Calu3 (cell line): Measurements from ENCODE around the gene GPR22. TPM values are rescaled to one million over a fixed set of nuclear protein-coding genes. Genes with fewer than 3 reads are reported as not detected.

Experiments used
- BruUV-seq: library from RNA; stranded (reverse); fragments of 400-500 nt; replicated peaks from 2 replicates; lab custom pipeline; 2021; lab: Mats Ljungman, UMichigan
- CTCF ChIA-PET: fragments of 300-600 bp; sonication (Branson Sonifier 250); formaldehyde crosslinking; loops from one replicate; lab custom pipeline; 2022; ENCODE audit warnings: antibody characterized with exemption; lab: Charles Lee
- DNase-seq: peaks from one replicate; pipeline ENCODE4 v3.0.0; 2022
- H3K27ac Mint-ChIP-seq: one replicate; pipeline ENCODE4 v1.8.0; 2022; ENCODE audit warnings: mixed read lengths; ENCODE audit not compliant: unreplicated experiment
- H3K27me3 Mint-ChIP-seq: one replicate; pipeline ENCODE4 v1.8.0; 2022; ENCODE audit warnings: mixed read lengths; ENCODE audit not compliant: unreplicated experiment
- H3K36me3 Mint-ChIP-seq: one replicate; pipeline ENCODE4 v1.8.0; 2022; ENCODE audit warnings: mild to moderate bottlenecking, moderate library complexity, mixed read lengths; ENCODE audit not compliant: insufficient read depth, unreplicated experiment
- H3K4me1 Mint-ChIP-seq: one replicate; pipeline ENCODE4 v1.8.0; 2022; ENCODE audit warnings: mild to moderate bottlenecking, low read depth, mixed read lengths; ENCODE audit not compliant: unreplicated experiment
- H3K4me3 Mint-ChIP-seq: one replicate; pipeline ENCODE4 v1.8.0; 2022; ENCODE audit warnings: mild to moderate bottlenecking, low read depth, moderate library complexity, mixed read lengths; ENCODE audit not compliant: unreplicated experiment
- H3K9me3 Mint-ChIP-seq: one replicate; pipeline ENCODE4 v1.8.0; 2022; ENCODE audit warnings: low read depth, mixed read lengths; ENCODE audit not compliant: unreplicated experiment
- intact Hi-C: fragments of 100-400 bp; cut with micrococcal nuclease; formaldehyde crosslinking; loops from one replicate; pipeline ENCODE4 v1.10.0; 2022; ENCODE audit not compliant: unreplicated experiment
- total RNA-seq: library from RNA; stranded (reverse); gene quantifications from 2 replicates; pipeline ENCODE4 v1.2.3, GENCODE V29; 2022
- TF ChIP-seq, protein P1 (sequence below): fragments of 200-600 bp; IDR thresholded peaks from one replicate; pipeline ENCODE4 v1.8.0; 2022; ENCODE audit warnings: antibody characterized with exemption; ENCODE audit not compliant: unreplicated experiment

The GPR22 gene
- total RNA-seq, 1 experiment from 2014 or later: not detected

DNA sequence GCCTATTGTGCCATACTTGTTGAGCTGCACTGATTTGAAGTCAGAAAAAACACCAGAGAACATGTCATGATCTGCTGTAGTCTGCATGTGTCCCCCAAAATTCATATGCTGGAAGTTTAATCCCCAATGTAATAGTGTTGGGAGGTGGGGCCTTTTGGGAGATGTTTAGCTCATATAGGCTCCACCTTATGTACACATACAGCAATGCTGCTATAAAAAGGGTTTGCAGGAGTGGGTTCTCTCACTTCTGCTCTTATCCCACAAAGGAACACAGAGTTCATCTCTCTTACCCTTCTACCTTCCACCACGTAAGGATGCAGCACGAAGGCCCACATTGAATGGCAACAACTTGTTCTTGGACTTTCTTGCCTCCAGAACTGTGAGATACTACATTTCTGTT, 23.0 kb downstream of the GPR22 start:
- BruUV-seq: no TSS peak
- no peak for DNase-seq
- TF ChIP-seq, protein P1, sequence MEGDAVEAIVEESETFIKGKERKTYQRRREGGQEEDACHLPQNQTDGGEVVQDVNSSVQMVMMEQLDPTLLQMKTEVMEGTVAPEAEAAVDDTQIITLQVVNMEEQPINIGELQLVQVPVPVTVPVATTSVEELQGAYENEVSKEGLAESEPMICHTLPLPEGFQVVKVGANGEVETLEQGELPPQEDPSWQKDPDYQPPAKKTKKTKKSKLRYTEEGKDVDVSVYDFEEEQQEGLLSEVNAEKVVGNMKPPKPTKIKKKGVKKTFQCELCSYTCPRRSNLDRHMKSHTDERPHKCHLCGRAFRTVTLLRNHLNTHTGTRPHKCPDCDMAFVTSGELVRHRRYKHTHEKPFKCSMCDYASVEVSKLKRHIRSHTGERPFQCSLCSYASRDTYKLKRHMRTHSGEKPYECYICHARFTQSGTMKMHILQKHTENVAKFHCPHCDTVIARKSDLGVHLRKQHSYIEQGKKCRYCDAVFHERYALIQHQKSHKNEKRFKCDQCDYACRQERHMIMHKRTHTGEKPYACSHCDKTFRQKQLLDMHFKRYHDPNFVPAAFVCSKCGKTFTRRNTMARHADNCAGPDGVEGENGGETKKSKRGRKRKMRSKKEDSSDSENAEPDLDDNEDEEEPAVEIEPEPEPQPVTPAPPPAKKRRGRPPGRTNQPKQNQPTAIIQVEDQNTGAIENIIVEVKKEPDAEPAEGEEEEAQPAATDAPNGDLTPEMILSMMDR: no peak
- CTCF ChIA-PET: no interaction called here
- peaks cover 9% of the 10 kb centered on the region for H3K4me1 Mint-ChIP-seq
- no peaks in the 10 kb centered on the region for H3K9me3 Mint-ChIP-seq
- H3K4me3 Mint-ChIP-seq: no peak overlapping the region
- H3K36me3 Mint-ChIP-seq: no peaks in the 10 kb centered on the region
- H3K27ac Mint-ChIP-seq: no peak overlapping the region
- H3K27me3 Mint-ChIP-seq: no peaks in the 10 kb centered on the region
- intact Hi-C loops: no loop called here

DNA sequence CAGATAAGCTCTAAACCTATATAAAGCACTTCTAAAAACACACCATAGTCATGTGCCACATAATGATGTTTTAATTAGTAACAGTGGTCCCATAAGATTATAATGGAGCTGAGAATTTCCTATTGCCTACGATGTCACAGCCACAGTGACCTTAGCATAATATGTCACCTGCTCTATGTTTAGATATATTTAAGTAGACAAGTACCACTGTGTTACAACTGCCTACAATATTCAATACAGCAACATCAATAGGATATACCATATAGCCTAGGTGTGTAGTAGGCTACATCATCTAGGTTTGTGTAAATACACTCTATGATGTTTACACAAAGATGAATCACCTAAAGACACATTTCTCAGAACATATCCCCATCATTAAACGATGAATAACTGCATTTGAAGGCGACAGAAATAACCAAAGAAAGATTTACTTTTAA, 24.5 kb downstream of the GPR22 start:
- Mint-ChIP-seq H3K27me3 (no peaks in the 10 kb centered on the region), H3K4me1 (peaks cover 9% of the 10 kb centered on the region), H3K4me3 (no peak overlapping the region), H3K27ac (no peak overlapping the region), H3K9me3 (no peaks in the 10 kb centered on the region), H3K36me3 (no peaks in the 10 kb centered on the region)
- TF ChIP-seq, protein P1: no peak
- DNase-seq: no peak
- CTCF ChIA-PET: no interaction called here
- intact Hi-C loops: no loop called here
- BruUV-seq: no TSS peak

DNA sequence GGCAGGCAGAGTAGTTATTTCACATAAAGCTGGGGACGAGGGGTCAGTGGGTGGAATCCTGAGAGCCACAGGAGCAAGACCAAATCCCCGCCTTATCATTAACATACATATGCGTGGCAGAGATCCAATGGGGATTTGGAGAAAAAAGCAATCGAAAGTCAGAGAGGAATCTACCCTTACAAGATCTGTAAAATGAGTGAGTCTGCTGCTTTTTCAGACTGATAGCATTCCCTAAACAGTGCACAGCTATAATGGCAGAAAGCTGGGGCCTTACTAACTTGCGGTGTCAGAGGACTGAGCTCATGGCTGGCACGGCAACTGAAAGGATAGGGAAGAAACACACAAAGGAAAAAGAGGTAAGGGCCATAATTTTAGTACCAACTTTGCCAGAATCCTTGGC, 25.0 kb downstream of the GPR22 start:
- TF ChIP-seq, protein P1: no peak
- Mint-ChIP-seq H3K27me3 (no peaks in the 10 kb centered on the region), H3K4me3 (no peak overlapping the region), H3K4me1 (peaks cover 9% of the 10 kb centered on the region), H3K9me3 (no peaks in the 10 kb centered on the region), H3K27ac (no peak overlapping the region), H3K36me3 (no peaks in the 10 kb centered on the region)
- intact Hi-C loops: no loop called here
- BruUV-seq: no TSS peak
- DNase-seq: no peak
- CTCF ChIA-PET: no interaction called here

DNA sequence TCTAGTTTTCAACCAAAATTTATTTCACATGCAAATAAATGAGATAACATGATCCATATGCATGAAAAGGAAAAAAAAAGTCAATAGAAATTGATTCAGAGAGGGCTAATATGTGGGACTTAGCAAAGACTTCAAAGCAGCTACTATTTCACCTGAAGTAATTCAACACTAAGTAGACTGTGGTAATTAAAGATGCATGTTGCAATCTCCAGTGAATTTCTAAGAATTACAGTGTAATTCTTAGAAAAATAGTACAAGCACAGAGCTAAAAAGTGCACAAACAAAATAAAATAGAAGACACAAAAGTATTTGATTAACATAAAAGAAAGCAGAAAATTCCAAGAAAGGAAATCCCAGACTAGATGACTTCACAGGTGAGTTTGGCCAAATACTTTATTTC, 25.7 kb downstream of the GPR22 start:
- peaks cover 9% of the 10 kb centered on the region for H3K4me1 Mint-ChIP-seq
- CTCF ChIA-PET: no interaction called here
- no peaks in the 10 kb centered on the region for H3K36me3 Mint-ChIP-seq
- BruUV-seq: no TSS peak
- no peak overlapping the region for H3K4me3 Mint-ChIP-seq
- intact Hi-C loops: no loop called here
- no peak overlapping the region for H3K27ac Mint-ChIP-seq
- DNase-seq: no peak
- TF ChIP-seq, protein P1: no peak
- no peaks in the 10 kb centered on the region for H3K27me3 Mint-ChIP-seq
- H3K9me3 Mint-ChIP-seq: no peaks in the 10 kb centered on the region
